Dedifferentiated amniotic fluid mesenchymal stem cell (primary cell): ENCODE data around the gene HRAS.

Experiments used
- DNase-seq: peaks from one replicate; pipeline ENCODE4 v3.0.0-alpha.2; 2016; ENCODE audit errors: extremely low spot score

The HRAS gene

DNA sequence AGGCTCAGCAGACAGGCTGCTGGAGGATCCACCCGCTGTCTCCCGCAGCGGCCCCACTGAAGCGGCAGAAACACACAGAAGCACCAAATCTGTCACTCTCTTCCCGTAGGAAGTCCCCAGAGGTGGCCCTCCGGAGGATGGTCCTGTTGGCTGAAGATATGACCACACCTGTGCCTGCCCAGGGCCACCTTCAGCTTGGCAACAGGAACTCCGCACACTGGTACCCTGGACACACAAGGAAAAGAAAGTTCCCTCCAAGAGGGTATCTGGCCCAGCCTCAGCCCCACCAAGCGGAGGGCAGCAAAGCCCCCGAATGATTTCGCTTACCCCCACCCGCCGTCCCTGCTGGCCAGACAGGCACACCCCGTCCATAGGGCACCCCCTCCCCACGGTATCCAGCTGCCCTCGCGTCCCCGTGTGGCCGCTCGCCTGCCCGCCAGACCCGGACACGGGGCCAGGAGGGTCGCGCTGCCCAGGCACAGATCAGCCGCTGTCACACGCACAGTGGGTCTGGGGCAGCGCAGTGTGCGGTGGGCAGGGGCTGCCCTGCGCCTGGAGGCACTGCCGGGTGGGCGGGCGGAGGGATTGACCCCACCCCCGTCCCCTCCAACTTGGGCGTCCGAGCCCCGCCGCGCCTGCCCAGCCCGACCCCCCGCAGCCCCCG is 32.4 kb upstream of the HRAS start:
- DNase-seq, result no peak

DNA sequence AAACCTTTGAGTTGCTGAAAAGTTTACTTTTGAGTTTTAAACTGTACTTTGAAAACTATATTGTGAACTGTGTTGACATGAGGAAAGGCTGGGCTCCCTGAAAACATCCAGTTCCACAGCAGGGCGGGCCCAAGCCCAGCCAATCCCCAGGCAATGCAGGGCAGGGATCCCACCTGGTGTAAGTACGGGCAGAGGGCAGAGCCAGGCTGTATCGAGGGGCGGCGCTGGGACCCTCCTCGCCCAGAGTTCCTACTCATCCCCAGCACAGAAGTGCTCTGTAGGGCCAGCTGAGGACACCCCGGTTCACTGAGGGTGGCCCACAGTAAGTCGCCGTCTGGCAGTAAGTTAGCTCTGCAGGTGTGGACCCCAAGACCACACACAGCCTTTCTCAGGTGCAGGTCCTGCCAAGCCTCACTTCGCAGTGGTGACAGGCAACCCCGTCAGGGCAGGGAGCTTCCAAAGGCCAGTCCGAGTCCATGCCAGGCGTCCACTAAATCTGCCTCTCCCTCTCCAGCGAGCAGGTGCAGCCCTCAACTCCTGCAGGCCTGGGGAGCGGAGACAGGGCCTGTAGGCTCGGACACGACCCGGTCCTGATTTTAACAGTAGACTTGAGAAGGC is 31.7 kb upstream of the HRAS start:
- DNase-seq, result no peak

DNA sequence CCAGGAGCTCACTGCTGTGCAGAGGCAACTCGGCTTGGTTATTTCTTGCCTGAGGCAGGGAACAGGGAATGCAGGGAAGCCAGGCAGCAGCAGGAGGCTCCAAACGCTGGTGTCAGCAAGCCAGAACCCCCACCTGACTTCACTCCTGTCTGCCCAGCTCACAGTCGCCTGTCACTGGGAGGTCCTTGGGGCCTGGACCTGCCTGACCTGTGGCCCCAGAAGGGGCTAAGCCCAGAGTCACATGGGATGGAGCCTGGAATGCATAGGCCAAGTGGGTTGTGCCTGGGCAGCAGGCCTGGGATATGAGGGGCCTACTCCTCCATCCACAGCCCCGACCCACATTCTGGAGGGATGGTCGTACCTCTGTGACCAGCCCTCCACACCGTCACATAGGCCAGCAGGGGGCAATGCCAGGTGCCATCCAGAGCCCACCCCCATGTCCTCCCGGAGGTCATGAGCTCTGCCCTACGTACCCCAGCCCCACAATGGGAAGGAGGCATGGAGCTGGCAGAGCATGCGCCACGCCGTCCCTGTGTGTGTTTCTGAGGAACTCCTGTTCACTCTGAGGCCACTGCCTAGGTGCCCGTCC is 30.6 kb upstream of the HRAS start:
- no peak for DNase-seq

DNA sequence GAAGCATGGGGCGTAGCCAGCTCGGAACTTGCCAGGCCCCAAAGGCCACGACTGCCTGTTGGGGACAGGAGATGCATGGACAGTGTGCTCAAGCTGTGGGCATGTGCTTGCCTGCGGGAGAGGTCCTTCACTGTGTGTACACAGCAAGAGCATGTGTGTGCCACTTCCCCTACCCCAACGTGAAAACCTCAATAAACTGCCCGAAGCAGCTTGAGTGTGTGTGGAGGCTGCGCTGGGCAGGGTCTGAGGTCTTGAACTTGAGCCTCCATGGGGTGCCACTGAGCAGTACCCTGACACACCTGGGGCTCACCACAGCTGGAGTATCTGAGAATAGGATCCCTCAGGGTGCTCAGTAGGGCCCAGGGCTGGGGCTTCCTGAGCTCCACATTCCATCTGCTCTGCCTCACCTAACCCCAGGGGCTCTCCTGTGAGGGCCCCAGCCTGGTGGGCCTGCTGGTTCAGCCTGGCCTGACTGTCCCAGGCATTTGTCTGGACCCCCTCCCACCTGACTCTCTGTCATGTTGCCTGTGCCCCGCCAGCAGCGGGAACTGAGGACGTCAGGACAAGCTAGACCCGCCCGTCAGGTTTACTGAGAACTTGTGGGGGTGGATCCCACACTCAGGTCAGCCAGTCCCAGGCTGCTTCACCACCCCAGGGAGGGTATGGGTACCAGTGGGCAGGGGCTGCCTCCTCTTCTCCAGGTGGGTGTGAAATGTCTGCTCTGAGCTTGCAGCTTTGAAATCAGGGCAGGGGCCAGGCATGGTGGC is 28.6 kb upstream of the HRAS start:
- no peak for DNase-seq

DNA sequence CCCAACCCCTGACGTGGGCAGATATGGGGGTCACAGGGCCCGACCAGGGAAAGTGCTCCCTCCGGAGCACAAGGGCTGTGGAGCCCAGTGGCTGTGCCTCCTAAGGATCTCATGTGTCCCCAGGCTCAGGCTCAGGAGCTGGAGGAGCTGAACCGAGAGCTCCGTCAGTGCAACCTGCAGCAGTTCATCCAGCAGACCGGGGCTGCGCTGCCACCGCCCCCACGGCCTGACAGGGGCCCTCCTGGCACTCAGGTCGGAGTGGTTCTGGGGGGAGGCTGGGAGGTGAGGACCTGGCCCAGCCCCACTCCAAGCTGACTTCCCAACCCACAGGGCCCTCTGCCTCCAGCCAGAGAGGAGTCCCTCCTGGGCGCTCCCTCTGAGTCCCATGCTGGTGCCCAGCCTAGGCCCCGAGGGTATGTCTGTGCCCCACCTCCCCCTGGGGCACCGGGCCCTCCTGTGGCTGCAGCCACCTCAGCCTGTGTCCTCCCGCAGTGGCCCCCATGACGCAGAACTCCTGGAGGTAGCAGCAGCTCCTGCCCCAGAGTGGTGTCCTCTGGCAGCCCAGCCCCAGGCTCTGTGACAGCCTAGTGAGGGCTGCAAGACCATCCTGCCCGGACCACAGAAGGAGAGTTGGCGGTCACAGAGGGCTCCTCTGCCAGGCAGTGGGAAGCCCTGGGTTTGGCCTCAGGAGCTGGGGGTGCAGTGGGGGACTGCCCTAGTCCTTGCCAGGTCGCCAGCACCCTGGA is 27.9 kb upstream of the HRAS start:
- no peak for DNase-seq

DNA sequence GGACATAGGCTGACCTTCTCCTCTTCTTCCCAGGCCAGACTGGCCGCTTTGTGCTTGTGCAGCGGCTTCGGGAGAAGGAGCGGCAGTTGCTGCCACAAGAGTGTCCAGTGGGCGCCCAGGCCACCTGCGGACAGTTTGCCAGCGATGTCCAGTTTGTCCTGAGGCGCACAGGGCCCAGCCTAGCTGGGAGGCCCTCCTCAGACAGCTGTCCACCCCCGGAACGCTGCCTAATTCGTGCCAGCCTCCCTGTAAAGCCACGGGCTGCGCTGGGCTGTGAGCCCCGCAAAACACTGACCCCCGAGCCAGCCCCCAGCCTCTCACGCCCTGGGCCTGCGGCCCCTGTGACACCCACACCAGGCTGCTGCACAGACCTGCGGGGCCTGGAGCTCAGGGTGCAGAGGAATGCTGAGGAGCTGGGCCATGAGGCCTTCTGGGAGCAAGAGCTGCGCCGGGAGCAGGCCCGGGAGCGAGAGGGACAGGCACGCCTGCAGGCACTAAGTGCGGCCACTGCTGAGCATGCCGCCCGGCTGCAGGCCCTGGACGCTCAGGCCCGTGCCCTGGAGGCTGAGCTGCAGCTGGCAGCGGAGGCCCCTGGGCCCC is 26.8 kb upstream of the HRAS start:
- DNase-seq, result no peak

DNA sequence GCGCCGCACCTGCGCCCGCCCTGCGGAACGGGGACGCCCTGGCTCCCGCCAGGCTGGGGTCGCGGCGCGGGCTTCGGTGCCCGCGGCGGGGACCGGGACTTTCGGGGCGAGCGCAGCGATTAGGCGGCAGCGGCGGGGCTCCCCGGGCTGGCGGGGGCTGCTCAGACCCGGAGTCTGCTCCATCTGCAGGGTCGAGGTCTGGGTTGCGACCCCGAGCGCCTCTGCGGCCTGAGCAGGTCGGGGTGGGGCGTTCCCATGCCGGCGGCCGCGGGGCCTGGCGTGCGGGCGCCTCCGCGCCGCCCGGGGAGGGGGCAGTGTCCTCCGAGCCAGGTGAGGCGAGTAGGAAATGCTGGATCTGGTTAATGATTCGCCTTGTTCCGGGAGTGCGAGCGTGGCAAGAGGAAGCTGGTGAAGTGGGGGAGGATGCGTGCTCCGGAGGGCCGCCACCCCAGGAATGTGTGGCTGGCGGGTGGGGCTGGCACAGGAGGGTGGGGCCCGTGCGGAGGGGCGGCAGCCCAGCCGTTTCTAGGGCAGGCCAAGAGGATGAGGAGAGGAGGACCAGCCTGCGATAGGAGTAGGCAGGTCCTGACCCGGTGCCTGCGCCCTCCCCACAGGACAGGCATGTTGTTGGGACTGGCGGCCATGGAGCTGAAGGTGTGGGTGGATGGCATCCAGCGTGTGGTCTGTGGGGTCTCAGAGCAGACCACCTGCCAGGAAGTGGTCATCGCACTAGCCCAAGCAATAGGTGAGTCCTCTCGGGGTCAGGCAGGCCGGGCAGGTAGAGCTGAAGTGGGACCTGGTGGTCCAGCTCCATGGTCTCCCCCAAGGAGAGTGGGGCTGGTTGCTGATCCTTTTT is 26.0 kb upstream of the HRAS start:
- no peak for DNase-seq

DNA sequence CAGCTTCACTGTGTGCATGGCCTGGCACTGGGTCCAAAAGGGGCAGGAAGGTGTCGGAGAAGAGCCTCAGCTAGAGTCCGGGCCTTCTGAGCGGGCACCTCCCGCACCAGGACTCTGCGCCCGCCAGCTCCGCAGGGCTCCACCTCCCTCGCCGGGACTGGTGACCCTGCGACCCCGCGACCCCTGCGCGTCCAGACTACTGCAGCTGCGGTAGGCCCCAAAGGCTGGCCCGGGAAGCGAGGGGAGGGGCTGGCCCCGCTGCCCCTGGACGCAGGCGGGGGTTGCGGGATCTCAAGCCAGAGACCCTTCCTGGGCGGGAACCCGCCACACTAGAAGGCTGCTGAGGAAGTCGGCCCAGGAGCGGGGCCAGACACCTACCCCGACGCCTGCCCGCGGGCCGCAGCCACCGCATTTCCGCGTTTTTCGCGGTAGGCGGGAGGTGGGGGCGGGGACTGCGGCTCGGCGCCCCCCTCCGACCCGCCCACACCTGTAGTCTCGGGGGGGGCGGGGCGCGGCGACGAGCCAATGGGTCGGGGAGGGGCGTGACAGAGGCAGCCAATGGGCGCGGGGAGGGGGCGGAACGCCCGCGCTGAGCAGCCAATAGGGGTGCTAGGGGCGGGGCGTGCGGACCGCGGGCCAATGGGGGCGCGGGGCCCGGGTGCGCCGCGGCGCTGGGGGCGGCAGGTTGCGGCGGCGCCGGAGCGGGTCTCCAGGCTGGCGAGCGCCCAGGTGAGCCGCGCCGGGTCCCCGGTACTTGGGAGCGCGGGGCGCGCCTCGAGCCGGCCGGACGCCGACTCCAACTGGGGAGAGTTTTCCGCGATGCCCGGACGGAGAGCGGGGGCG is 25.1 kb upstream of the HRAS start, which contains the start of the genes LMNTD2 and RASSF7:
Gene LMNTD2 (minus strand): TSS at position 434 of the 843 bp plus-strand sequence. CDS start 22 bp downstream, at position 412.
Gene RASSF7 (plus strand): TSS at position 666 of the 843 bp plus-strand sequence. CDS start 799 bp downstream, outside the sequence.
- DNase-seq, result peak; percentile 71

DNA sequence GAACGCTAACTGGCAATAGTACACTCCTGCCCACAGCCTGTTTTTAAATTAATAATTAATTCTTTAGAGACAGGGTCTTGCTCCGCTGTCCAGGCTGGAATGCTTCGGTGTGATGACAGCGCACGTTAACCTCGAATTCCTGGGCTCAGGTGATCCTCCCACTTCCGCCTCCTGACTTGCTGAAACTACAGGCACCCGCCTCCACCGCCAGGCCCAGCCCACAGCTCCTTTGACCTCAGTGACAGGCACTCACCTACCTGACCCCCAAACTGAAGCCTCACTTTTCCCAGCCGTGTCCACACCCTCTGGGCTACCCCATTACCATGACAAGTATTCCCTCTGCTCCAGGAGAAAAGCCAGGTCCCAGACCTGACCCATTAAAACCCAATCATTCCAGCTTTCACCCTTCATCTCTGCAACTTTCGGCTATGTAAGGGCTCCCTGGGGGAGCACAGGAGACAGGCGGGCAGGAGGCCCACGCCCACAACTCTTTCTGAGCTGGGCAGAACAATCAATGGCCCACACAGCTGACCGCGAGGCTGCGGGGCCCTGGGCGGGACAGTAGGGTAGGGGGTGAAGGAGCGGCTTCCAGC is 24.4 kb upstream of the HRAS start:
- DNase-seq, result no peak

DNA sequence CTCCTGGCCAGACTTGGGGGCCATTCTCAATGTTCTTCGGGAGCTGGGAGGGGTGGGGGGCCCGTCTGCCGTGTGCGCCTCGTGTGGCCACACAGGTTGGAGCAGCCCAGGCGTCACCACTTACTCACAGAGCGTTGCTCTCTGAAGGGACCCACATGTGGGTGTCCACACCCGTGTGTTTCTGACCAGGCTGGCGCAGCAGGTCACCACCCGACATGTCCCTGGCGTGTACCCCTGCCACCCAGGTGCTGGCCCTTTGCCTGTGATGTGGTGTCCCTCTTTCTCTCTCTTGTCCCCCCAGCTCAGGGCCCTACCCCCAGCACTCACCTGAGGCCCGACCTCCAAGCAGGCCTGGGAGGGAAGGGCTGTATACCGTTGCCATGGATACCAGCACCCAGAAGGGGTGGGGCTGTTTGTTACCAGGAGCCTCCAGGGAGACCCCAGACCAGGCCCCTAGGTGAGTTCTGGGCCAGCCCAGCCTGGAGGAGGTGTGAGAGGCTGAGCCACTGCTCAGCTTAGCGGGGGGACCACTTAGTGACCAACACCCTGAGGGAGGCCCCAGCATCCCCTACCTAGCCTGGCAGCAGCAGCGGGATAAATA is 23.7 kb upstream of the HRAS start:
- DNase-seq, result no peak

DNA sequence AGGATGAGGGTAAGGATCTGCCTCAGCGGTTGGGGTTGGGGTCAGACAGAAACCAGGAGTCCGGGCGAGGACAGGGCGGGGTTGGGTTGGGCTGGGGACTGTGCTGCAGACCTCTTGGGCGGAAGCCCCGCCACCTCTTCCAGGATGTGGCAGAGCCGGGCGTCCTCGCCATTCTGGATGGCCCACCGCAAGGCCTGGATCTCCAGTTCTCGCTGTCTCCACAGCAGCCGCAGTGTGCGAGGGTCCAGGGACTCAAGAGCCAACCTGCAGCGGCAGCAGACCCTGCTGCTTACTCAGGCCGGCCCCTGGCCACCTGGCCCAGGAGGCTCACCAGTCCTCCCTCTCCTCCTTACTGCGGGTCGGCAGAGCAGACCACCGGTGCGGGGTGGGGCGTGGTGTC is 23.1 kb upstream of the HRAS start:
- DNase-seq, result no peak

DNA sequence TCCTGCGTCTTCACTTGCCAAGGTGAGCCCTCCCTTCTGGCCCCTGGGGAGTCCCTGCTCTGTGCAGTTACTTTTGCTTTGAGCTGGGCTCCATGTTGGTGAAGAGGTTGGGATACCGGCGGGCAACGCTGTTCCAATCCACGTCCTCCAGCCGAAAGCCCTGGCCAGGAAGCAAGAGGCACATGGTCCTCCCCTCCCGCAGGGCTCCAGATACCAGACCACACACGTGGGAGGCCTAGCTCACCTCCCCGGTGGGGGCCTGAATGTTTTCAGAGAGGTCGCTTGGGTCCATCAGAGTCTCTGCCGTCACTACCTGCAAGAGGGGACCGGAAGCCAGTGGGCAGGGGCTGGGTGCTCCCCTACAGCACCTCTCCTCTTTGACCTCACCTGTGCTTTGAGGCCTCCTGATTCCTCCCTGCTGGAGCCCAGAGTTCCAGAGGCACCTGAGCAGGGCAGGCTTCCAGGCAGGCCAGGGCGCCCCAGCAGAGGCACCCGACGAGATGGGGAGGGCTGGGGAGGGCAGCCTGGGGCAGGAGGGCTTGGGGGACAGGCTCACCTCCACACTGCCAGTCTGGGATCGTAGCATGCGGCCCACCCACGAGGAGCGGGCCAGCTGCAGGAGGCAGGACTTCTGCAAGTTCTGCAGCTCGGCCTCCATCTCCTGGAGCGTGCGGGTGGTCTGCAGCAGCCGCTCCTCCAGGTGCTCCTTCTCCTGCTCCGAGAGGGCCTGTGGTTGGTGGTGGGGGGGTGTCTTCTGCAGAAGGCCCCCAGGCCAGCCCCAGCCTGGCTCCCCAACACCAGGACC is 22.2 kb upstream of the HRAS start:
- no peak for DNase-seq

DNA sequence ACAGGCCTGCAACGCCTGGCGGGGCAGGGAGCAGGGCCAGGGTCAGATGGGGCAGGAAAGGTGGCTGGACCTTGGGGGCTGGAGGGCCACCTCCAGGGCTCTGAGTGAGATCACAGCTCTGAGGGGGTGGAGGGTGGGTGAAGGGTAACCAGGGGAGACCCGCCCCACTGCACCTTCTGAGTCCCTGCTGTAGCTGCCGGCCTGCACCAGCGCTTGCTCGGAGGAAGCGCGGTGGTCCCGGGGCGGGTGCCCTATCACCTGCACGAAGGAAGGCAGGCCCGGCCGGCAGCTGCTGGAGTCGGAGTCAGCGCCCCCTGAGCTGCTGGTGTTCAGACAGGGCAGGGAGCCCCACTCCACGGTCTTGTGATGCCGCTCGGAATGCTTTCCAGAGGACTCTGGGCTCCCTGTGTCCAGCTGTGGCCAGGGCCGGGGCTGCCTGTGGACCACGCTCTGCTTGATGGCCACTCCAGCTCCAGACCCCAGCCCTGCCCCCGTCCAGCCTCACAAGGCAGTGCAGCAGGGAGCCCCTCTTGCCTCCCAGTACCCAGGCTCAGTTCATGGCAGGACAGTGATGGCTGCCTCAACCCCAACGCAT is 21.4 kb upstream of the HRAS start:
- DNase-seq, result no peak

DNA sequence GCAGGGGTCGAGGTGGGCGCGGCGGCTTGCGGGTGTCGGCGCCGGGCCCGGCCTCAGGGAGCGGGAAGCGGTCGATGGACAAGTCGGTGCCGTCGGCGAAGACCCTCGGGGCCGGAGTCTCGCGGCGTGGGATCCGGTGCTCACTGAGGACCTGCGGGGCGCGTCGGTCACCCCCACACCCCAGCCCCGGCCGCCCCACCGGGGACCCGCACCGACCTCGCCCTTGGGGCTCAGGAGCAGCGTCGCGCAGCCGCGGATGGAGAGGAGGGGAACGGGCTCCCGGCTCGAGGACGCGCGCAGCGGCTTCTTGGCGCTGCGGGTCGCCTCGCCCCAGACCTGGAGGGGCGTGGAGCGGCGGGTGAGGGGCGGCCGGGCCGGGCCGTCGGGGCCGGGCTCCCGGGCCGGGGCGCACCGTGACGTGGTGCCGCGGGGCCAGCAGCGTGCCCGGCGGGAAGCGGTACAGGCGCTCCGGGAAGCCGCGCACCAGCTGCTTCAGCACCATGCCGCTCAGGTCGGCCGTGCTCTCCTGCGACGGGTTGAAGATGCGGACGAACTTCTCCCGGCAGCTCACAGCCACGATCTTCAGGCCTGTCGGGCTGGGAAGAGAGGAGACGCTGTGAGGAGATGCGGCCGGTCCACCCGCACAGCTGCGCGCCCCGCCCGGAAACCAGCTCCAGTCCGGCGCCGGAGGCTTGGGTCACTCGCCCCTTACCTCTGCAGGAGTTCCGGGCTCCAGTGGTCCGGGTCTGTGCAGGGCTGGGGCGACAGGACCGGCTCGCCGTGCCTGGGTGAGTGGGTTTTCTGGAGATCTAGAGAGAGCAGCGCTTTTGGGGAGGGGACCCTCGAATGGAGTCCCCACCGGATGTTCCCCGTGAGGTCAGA is 20.6 kb upstream of the HRAS start:
- no peak for DNase-seq

DNA sequence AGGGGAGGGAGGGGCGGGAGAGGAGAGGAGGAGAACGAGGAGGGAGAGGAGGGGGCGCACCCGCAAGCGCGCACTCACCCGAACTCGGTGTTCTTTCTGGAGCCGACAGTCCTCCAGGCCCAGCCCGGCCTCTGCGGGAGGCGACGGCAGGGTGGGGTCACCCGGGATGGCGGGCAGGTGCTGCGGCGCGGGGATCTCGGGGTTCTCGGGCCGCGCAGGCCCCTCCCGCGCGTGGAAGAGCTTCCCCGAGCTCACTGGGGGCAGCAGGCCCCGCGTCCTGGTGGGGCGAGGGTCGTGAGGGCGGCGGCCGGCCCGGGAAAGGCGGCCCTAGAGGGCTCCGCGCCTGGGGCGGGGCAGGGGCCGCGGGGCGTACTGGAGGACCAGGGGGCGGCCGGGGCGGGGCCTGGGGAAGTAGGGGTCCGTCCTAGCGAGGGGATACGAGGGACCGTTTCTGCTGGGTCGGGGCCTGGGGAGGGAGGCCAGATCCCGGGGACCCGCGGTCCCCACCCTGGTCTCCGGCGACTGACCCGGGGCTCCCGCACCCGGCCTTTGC is 19.9 kb upstream of the HRAS start:
- no peak for DNase-seq
